GM21526 (cell line): ENCODE measurements around the gene TENM3.

ENCODE experiments used
- ATAC-seq: cut with Tn5 transposase; IDR thresholded peaks from one replicate; pipeline ENCODE4 v1.9.1; 2021; ENCODE audit warnings: moderate library complexity; ENCODE audit not compliant: unreplicated experiment, low FRiP score

The TENM3 gene

DNA sequence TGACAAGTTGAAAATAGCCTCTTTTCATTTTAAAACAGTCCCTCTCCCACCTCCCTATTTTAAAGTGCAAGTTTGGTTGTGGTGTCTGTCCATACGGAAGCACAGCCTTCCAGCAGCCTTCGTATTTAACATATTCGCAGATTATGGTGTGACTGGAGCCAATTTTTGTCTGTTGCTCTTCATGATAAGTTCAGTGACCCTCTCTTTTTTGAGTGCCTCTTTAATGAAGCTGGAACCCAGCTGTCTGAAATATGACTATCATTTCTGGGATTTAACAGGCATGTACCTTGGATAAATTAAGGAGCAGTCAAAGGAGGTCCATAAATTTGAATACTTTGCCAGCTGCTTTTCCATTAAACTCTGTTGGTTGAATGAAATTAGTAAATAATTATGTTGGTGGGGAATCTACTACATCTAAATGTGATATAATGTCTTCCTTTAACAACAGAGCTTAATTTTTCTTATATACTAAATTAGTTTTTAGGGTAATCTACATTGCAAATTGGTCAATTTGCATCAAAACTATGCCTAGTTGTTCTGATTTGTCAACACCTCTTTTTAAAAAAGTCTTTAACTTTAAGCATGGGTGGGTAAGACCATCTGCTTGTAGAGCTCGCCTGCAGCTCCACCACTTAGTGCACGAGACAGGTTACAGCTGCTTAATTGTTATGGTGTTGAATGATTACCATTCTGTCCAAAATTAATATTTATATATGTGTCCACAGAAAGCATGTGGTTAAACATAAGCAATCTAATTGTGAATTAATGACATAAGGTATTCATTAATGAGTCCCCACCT is 457.4 kb downstream of the TENM3 start:
- ATAC-seq = no peak

DNA sequence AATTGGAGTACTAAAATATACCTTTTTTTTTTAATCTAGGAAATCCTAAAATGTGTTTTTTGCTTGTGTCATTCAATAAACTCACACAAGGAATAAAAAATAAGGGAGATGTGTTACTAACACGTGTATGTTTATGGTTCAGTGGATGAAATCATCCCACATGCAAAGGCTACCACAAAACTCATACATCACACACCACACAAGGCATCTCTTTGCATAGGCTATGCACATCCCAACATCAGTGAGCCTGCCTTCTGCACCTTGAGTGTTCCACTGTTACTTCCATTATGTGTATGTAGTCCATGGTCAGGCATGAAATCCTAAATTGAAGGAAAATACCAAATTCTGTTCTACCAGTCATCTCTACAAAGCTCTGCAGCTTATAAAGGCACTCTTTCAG is 460.9 kb downstream of the TENM3 start:
- ATAC-seq = no peak

DNA sequence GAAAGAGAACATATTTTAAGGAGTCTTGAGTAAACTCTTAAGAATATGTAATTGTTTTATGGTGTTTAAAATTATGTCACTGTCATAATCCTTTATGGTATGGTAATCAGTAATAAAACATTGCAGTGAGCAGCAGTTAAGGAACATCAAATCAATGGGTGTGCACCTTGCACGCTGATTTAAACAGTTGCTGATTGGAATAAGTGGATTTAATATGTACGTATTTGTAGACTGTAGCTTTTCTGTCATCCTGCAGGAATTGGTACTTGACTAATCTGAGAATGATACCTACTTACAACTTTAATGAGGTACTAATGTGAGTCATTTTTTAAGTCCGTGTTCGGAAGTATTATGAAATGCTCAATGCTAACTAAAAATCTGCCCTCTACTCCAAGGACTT is 461.7 kb downstream of the TENM3 start:
- ATAC-seq = no peak

DNA sequence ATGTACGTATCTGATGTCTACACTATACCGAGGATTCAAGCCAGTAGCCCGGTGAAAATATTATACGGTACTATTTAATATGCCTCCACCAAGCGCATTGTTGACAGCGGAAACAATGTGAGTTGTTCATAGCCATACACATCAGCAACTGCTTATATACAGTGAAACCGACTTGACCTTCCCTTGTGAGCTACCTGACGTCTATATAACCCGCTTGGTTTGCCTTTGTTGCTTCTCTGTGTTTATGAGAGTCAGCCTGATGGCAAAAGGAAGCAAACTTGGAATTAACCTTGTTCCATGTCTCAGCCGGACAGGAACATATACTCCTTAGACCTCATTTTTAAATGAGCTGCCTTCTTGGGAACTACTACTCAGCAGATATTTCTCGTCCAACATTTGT is 462.2 kb downstream of the TENM3 start:
- ATAC-seq = no peak

DNA sequence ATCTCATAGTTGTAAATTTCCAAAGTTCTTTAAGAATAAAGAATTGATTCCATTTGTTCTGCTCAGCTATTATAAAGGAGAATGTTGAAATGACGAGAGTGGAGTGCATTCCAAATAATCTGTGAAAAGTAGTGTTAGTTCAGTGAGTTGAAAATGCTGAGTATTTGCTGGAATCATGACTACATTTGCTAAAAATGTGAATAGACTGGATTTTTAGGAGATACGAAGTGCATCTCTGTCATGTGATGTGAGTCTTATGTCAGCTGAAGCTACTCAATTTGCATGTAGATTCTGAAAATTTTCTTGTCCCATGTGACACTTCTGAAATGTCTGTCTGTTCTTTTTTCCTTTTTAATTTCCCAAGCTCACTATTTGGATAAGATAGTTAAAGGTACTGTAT is 468.0 kb downstream of the TENM3 start:
- no peak for ATAC-seq

DNA sequence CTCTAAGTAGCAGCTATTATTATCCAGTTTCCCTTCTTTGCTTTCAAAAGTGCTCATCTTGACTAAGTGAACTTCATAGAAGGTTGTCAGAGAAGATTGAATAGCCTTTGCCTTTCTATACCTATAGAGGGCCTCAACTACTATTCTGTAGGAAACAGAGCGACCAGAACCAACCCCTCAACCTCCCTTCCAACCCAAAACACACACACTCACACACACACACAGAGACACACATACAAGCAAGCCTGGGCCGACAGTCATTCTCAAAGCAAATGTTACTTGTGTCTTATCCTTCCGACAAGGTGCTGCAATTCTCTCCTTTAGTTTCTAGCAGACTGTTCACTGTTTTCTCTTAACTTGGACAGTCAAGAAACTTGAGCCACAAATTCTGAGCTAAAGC is 472.3 kb downstream of the TENM3 start:
- ATAC-seq = no peak

DNA sequence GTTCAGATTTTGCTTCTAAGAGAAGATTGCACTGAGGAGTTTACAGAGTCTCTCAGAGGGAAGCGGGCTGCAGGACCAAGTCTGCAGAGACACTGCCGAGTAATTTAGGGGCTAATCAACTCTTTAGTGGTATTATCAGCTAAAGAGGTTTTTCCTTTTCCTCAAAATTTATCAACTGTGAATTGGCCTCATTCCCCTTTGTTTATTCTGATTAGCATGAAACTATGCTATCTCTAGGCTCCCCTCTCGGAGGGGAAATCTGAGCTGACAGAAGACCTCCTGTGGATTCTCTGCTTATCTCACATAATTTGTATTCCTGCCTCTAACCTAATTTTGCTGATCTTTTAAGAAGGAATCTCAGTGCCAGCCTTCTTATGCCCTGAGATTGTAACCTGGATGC is 473.0 kb downstream of the TENM3 start:
- ATAC-seq = no peak

DNA sequence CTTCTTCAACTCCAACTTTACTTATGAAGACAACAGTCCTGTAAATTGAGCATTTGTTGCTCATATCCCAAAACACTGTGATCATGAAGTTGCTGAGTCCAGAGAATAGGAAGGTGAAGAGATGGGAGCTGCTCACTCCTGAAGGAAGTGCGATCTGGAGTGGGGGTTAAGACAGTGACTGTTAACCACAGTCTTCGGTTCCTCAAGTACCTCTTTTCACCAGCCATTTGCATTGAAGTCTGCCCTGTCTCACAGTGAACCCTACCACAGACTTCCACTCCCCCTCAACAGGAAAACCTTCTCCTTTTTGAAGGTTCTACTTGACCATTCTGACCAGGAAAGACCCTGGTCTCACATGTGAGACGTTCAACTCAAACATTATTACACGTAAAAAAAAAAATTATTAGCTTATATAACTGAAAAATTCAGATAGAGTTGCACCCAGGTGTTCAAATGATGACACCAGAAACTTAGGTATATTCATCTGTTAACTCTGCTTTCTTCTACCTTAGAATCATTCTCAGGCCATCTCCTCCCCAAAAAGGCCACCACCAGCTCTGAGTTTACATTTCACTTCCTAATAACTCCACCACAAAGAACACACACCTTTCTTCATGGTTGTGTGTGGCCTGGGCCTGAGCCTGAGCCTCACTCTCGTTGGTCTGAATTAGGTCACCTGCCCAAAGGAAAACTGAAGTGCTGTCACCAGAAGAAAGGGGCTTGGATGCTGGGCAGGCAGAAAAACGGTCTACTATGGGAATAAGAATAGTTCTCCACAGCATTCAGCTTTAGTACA is 474.8 kb downstream of the TENM3 start:
- ATAC-seq = peak; percentile 89

DNA sequence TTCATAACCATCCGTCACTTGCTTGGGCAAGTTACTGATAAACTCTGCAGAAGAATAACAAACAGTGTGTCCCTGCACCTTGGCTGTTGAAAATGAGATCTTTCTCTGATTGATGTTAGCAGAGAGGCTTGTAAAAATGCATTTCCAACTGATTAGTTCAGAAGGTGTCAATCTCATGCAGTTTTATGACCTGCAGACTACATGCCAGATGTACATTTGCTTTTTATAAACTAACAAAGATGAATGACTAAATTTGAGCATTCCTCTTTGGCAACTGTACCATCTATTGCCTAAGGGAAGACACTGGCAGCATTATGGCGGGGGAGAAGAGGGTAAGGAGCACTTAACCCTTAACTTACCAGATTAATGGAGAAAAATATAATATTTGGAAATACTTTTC is 481.2 kb downstream of the TENM3 start:
- no peak for ATAC-seq

DNA sequence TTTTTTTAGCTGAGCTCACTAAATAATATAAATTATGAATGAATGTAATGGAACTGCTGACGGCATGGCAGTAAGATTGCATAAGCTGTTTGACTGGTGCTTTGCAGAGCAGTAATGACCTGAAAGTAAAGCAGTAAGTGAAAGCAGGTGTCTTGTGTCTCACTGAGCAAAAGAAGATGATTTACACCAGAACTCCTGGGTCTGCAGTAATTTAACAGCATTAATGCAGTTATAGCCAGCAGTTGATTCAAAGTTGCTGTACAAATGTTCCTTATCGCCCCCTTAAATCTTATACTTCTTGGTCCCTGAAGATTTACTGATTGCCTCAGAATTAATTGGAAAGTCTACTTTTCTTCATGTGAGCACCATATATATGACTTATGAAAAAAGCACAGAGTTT is 486.3 kb downstream of the TENM3 start:
- ATAC-seq = no peak

DNA sequence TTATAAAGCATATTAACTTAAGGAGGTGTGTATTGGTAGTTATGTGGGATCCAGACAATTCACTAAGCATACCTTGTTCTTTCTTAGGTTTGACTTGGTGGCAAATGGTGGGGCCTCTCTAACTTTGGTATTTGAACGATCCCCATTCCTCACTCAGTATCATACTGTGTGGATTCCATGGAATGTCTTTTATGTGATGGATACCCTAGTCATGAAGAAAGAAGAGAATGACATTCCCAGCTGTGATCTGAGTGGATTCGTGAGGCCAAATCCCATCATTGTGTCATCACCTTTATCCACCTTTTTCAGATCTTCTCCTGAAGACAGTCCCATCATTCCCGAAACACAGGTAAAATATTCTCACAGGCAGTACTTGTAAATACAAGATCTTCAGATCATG is 487.6 kb downstream of the TENM3 start:
- ATAC-seq = no peak

DNA sequence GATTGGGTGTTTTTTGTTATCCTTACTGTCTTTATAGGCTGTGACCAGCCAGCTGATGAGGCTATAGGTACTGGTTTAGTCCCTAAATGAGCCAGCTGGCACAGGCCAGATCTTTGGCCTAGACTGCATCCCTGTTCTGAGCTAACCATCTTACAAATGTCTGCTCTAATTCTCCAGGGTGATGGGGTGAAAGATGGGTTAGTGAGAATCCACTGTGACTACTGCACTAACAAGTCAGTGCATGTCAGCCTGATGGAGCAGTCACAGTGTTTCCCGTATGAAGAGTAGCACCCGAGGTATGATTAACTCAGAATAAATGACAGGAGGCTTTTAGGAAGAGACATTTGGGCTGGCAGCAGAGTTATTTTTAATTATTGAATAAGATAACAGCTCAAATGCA is 493.0 kb downstream of the TENM3 start:
- no peak for ATAC-seq

DNA sequence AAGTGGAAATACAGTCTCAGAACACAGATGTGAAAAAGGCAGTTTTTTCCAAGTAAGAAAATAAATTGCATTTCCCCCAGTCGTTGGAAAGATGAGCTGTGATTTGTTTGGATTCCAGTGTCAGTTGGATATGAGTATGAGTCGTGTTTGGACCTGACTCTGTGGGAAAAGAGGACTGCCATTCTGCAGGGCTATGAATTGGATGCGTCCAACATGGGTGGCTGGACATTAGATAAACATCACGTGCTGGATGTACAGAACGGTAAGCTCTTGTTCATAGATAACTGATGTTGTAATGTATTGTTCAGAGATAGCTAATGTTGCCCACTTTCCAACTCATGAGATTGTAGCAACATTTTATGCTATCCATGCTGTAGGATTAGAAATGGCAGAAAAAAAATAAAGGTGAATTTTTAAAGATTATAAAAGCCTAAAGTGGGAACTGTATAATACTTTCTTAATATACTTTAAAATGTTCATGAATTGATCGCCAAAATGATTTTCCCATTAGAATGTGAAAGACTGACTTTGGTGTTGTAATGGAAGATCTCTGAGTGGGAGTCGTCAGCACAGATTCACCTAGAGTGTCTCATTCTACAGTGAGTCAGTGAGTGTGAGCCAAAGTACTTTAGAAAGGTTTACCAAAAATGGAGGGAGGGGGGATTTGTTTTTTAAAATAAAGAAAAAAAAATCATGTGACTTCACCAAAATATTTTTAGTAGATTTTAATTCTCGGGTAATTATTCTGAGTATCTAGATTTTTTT is 495.3 kb downstream of the TENM3 start:
- ATAC-seq = no peak

DNA sequence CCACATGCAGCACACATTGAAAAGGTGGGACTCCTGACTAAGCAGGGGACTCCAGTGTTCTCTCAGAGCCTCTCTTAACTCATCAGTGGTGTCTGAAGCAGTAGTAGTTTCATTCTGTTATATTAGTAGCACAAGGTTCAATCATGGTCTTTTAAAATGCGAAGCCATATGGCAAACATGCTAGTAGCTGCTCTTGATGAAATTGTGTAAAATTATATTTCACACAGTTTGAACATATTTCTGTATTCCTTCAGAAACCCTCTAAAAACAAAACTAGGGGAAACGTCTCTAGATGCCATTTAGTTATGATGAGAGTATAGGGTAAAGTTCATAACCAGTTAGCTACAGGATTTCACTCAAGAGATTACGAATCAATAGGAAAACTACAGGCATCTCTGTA is 497.1 kb downstream of the TENM3 start:
- ATAC-seq = no peak

DNA sequence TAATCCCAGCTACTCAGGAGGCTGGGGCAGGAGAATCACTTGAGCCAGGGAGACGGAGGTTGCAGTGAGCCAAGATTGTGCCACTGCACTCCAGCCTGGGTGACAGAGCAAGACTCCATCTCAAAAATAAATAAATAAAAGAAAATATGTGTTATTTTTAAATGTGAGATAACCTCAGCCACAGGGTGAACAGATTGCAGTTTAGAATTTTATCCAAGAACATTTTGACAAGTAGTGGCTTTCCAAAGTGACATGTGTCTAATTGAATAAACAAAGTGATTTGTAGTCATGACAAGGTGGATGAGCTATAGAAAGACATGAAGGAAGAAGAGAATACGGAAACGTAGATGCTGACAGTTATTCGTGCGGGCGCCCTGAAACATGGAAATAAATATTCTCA is 497.9 kb downstream of the TENM3 start:
- no peak for ATAC-seq

DNA sequence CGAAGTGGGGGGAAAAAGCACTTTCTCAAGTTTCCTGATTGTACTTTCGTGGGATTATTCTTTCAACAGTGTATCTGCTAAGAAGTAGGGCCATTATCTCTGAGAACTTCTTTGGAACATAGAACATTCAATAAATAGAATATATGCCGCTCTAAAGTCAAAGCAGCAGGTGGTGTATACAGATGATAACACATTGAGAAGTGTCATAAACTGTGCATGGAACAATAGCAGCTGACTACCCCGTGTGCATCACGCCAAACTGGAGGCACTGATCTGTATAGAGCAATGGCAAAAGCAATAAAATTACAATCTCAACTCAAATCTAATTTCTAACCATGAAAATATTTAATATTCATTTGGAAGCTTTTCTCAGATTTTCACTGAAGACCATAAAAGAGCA is 498.7 kb downstream of the TENM3 start:
- no peak for ATAC-seq

DNA sequence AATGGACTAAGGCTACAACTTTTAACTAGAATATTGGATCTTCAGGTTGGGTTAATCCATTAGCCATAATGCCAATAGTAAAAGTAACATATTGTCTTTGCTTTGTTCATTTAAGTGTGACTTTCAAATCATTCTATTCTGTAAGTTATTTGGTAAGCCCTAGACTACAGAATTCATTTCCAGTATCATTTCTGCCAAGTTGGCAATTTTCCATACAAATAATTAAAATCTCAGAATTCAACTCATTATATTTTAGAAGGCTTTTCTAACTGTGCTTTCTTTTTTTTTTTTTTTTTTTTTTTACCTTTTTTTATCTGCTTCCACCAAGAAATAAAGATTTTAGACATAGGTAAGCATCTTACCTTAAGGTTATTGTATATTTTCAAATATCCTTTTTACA is 500.6 kb downstream of the TENM3 start:
- ATAC-seq = no peak

DNA sequence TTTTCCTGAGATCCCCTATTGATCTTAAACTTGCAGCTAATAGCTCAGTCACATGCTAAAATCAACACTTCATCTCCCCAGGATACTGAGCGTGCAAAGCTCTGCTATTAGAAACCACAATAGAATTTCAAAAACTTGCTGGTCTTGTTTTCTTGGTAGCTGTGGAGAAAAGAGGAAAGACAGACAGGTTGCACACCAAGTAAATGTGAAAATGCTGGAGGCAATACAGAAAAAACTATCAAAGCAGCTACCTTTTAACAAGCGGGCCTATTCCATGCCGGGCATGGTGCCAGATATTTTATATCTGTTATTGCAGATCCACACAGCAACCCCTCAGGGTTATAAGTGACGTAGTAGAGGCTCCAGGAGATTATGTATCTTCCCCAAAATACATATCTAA is 502.0 kb downstream of the TENM3 start:
- no peak for ATAC-seq

DNA sequence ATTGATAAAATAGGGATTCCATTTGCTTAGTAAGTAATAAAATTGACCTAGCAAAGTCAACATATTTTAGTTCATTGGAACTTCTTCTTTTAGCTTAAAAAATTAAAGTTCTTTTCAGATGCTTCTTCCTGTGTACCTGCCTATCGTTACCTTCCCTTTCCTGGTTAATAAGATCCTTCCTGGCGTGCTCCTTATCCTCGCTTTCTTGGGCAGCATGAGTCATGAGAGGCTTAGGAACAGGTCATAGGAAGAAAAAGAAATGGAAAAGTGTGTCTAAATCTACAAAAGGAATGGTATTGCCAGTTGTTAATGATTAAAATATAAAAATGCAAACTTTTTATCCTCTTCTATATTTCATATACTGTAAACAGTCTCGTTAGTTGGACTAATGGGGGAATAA is 503.7 kb downstream of the TENM3 start:
- no peak for ATAC-seq

DNA sequence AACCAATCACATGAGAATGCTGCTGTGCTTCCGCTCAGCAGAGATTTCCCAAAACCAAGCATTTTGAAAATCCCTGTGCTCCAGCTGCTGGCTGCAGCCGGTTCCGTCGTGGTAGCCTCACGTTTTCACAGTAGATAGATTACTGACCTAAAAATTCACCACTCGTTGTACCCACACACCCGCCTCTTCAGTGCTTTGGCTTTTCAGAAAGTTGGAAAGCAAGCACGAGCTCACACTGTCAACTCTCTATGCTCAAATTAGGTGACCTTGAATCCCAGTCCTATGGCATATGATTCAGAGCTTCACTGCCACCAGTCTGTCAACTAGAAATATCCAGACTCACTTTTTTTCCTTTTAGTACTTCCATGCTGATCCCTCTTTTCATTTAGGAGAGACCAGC is 505.1 kb downstream of the TENM3 start:
- no peak for ATAC-seq

DNA sequence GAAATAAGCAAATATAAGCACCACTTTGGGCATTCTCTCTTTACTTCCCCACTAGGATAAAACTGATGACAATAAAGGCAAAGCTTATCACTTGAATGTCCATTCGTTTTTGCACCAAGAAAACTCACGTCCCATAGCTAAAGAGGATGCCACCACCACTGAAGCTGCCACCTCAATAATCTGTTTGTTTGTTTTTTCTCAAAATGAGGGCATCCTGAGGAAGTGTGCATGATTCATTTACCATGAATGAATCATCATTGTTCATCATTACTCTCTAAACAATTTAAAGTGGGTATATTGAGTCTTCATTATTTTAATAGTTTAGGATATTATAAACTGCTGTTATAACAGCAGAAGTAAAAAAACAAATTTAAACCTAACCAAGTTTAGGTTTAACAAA is 505.7 kb downstream of the TENM3 start:
- ATAC-seq = no peak
